Stimulated activated CD8-positive, alpha-beta memory T cell treated with anti-CD3 and anti-CD28 coated beads, Interleukin-7, amount 100 ng/mL, for 1 hour (primary cell): ENCODE measurements around the gene PSME3IP1.

Experiments used
- DNase-seq, 2 donors: peaks; one replicate each; pipeline ENCODE4 v3.0.0-alpha.2; 2020; ENCODE audit warnings: low read depth in 2 of 2

Gene PSME3IP1

DNA sequence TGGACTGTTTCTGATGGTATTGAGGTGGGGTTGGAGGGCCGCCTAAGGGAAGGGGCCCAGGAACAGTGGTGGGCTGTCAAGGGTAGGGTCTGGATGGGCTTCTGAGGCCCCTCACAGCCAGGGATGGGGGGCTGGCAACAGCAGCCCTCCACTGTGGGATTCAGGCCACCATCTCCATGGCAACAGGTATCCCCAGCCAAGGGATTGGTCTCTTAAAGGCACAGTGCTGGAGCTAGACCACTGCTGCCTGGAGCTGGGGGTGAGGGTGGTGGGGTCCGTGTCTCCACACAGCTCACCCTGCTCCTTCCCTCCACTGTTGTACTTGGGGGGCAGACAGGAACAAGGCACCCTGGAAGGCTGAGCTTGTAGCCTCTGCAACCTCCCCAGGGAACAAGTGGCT lies 41.8 kb downstream of the PSME3IP1 start:
- no peak for DNase-seq

DNA sequence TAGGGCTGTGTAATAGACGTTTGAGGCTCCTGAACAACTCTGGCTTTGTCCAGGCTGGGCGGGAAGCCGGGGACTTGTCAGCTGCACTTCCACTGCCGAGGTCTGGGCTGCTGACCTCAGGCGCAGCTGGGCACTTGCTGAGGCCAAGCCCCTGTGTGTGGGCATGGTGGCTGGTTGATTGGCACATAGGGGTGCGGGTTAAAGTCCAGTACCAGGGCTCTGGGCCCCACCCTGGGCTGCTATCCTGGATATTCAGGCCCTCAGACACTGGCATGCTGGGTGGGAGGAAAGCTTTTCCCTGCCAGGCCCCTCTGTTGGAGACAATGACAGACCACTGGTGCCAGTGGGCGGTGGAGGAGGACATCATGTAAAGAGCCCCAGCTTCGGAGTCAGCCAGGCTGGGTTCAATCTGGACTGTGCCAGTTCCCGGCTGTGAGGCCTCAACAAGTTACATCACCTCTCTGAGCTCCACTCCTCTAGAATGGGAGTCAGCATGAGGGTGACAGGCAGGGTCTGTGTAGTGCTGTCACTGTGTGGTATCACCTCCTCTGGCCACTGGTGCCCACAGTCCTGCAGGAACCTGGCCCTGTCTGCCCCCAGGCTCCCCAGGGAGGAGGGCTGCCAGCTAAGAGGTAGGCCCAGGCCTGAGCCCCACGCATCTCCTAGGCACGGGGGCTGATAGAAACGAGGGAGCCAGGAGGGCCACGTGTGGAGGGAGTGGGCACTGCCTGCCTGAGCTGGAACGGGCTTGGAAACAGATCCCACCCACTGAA lies 42.5 kb downstream of the PSME3IP1 start:
- DNase-seq: no peak

GRCh38 chr16:57141822-57142631 lies 43.8 kb downstream of the PSME3IP1 start:
- DNase-seq: no peak

DNA sequence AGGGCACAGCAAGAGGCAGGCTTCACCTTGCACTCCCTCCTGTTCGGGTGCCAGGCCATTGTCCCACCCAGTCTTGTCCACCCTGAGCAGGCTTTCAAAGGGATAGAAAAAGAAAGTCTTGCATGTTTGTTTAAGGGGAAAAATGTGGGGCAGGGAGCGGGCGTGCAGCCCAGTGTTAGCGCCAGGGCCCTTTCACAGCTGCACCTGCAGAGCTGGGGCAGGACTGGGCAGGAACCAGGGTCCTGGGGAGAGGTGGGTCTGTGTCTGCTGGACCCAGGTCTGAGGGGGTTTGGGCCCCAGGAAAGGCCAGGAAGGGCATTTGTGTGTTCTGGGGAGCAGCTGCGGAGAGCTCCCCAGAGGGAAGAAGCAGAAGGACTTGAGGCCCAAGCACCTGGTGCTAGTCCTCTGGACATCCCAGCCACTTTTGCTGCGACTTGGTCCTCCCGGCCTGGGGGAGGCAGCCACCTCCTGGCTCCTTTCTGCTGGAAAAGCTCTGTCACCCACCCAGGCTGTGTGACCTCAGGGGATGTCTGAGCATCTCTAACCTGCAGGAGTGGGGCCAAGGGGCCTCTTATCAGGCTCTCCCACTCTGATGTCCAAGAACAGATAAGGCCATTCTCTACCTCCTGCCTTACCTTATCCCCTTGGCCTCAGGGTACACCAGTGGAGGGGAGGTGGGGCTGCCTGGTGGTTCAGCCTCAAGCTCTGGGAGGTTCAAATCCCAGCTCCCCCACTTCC lies 44.7 kb downstream of the PSME3IP1 start:
- DNase-seq: no peak

DNA sequence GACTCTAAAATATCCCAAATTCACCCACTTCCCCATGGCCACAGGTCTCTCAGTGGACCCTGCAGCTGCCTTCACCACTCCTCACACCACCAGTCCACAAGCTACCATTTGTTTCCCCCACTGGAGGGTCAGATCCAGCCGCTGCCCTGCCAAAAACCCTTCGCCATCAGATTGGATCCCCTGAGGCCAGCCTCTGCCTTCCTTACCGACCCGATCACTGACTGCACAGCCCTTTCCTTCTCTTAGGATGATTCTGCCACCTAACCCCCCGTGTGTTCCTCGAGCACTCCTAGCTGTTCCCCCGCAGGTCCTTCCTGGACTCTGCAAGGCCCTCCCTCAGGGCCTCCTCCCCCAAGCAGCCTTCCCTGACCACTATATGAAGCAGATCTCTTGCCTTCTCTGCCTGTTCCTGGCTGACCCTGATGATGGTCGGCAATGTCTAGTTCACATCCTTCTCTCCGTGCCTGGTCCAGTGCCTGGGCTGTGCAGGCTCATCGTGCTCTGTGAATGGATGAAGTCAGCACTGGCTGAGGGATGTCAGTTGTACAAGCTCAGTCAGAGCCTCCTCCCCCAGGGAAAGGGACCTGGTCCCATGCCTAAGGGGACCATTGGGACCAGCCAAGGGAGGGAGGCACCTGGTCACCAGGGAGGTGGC lies 47.4 kb downstream of the PSME3IP1 start:
- DNase-seq: no peak

DNA sequence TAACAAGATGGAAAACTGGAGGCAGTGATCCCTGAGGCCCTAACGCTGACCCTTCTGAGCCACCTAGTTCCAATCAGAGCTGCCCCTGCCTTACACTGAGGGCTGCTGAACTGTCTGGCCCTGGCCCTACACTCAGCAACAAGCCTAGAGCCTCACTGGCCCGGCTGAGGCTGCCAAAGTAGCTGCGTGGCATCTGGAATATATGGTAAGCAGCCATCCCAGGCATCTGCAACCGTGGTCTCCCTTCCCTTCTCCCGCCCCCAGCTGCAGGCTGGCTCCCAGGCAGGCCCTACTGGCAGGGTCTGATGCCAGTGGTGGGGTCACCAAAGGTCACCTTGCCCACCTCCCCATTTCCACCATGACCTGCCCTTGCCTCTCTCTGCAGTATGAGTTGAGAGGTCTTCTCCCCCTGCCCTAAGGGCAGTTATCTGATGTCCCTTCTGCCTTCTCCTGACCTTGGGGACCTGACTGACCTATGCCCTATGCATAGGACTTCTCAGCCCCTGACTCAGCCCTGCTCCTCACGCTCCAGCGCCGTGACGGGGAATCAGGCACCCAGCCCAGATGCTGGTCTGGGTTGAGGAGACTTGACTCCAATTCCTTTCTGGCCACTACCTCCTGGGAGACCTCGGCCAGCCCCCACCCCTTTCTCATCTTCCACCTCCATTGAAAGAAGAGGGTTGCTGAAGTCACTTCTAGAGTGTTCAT lies 48.1 kb downstream of the PSME3IP1 start:
- no peak for DNase-seq

GRCh38 chr16:57137043-57137442 lies 48.8 kb downstream of the PSME3IP1 start:
- DNase-seq: no peak

DNA sequence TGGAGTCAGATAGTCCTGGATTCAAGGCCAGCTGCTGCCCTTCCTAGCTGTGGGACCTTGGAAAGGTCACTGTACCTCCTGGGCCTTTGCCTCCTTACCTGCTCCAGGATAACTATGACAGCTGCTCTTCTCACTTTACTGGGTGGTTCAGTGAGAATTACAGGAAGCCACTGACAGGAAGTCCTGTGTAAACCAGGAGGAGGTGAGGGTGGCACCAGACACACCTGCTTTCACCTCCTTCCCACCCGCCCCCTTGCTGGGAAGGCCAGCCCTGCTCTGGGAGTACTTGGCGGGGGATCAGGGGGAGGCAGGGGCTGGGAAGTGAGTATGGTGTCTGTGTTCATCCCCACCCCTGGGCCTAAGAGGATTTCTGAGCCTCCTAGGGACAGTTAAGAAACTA lies 50.9 kb downstream of the PSME3IP1 start:
- DNase-seq: no peak

- no peak for DNase-seq
These were observed 52.0 kb downstream of the PSME3IP1 start for GRCh38 chr16:57133886-57134285.

DNA sequence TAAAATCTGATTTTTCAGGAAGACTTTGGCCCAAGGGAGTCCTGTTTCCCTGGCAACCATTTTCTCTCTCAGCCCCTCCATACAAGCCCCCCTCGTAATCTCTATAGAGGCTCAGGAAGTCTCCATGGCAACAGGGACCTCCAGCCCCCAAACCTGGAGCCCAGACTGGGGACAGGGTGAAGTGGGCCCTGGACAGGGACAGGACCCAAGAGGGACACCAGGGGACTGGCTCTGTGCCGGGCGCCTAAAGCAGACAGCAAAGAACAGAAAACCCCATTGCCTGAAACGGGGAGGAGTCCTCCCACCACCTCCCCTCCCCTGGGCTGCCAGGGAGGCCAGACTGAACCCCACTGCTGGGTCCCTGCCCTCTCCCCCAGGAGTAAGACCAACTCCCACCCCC lies 52.8 kb downstream of the PSME3IP1 start:
- no peak for DNase-seq

DNA sequence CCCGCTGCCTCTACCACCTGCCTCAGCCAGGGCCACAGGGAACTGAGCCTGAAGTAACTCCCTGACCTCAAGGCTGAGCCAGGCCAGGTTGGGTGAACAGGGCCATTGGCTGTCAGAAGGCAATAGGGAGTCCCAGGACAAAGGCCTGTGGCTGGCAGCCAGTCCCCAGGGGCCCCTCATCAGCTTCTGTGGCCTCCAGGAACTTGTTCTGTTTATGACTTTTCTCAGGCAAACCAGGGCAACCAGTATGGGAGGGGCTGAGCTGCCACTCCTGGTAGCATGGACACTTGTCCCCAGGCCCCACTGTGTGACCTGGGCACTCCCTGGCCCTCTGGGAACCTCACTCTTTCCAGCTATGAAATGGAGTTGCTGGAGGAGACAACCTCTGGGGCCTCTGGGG lies 53.4 kb downstream of the PSME3IP1 start:
- DNase-seq: no peak

DNA sequence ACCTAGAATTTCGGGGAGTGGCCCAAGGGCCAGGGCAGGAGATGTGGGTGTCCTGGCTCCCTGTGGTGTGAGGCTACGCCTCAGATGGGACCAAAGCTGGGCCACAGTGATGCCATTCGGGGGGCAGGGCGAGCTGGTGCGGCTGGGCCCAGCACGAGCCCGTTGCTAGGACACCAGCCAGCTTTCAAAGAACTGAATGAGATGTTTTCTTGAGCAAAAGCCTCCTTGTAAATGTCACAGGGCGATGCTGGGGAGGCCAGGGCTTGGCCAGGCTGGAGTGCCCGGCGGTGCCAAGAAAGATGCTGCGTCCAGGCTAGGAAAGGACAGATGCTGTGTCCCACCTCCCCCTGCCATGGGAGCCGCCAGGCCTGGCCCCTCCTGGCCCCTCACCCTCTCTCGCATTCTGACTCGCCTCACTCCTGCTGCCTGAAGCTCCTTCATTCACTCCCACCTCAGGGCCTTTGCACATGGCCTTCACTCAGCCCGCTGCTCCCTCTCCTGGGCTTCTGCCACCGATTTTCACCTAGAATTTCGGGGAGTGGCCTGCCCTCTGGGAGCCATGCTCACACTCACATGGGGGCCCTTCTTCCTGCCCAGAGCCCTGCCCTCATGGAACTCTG lies 54.4 kb downstream of the PSME3IP1 start:
- DNase-seq: no peak

DNA sequence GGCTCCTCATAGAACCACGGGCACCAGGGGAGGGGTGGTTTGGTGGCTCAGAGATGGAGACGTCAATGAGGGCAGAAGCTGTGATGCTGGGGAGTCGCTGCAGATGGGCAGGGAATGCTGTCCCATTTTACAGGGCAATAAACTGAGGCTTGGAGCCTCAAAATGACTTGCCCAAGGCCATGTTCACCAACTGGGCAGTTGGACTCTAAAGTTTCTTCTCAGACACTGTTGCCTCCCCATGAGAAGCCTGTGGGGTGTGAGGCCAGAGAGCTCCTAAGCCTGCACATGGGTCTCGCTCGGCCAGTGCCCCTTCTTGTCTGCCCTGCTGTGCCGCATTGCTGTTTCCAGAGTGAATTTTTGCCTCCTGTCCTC lies 54.9 kb downstream of the PSME3IP1 start:
- DNase-seq: no peak

DNA sequence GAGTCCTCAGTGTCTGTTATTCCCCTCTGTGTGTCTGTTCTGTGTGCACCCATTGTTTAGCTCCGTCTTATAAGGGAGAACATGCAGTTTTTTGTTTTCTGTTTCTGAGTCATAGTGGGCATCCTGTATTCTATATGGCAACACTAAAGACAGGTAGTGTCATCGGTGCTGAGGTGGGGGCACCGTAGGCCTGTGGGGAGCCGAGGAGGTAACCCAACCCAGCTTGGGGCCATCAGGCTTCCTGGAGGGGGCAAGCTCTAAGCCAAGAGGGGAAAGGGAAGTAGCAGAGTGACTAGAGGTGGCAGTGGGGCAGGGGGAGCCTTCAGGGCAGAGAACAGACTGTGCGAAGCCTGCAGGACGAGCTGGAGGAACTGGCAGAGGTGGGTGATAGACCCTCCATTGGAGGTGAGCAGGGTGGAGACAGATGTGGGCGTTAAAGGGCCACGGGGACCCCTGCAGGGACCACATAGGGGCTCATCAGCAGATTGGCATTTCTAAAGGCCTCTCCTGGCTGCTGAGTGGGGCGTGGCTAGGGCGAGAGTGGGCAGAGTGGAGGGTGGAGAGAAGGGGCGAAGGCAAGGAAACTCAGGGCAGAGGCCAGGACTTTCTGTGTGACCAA lies 57.0 kb downstream of the PSME3IP1 start:
- DNase-seq: peak in 1 of 2 donors; percentile 7

DNA sequence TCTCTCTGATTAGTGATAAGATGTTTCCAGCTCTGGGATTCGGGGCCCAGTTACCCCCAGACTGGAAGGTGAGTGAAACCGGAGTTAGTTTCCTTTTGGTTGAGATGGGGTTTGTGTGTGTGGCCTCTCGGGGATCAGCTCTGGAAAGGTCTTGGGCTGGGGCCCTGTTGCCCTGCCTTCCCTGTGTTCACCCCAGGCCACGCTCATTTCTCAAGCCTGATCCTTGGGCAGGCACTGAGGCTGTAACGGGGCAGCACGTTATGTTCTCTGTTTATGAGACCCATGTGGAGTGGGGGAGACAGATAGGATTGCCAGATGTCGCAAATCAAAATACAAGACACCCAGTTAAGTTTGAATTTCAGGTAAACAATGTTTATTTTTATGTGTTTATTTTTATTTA lies 58.0 kb downstream of the PSME3IP1 start:
- no peak for DNase-seq

DNA sequence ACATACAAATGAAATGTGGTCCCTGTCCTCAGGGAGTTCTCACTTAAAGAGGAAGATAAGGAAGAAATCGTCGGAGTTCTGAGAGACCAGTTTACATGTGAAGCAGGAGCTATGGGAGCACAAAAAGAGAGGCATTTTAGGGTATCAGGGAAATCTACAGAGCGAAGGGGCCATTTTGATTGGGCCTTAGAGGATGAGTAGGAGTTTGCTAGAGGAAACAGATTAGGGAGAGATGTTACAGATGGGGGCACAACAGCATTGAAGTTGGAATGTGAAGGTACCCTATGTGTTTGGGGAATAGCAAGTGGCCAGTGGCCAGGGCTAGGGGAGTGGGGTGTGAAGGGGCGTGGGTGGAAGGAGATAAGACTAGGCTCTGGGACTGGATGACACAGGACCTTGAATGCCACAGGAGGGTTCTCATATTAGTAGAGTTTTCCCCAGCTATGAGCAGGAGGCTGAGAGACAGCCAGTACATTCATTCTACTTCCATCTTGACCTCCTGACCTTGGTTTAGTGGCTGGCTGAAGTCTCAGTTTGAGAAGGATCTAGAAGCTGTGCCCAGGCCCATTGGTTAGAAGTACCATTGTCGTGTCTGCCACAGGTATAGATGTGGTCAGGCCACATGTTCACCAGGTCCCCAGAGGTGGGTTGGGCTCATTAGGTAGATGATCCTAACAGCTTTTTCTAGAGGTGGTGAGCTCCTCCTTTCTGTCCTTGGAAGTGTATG lies 58.6 kb downstream of the PSME3IP1 start:
- no peak for DNase-seq

GRCh38 chr16:57126411-57126810 lies 59.4 kb downstream of the PSME3IP1 start:
- DNase-seq: no peak

GRCh38 chr16:57125969-57126368 lies 59.9 kb downstream of the PSME3IP1 start:
- DNase-seq: no peak

- no peak for DNase-seq
These were observed 60.5 kb downstream of the PSME3IP1 start for GRCh38 chr16:57125376-57125775.
